Vagina (tissue), 2 donors: ENCODE results near the gene TEX35. TPM values are rescaled to one million over a fixed set of nuclear protein-coding genes. Genes with fewer than 3 reads are reported as not detected.

Source experiments
- DNase-seq, 2 donors: peaks; one replicate each; pipeline ENCODE4 v3.0.0-alpha.2; 2017; ENCODE audit errors: extremely low spot score in 2 of 2
- H3K27ac ChIP-seq: fragments of 200-600 bp; sonication (generic); one replicate; pipeline ENCODE4 v1.5.1; 2019
- H3K27me3 ChIP-seq: fragments of 200-600 bp; sonication (generic); one replicate; pipeline ENCODE4 v1.5.1; 2019
- H3K36me3 ChIP-seq, 2 donors: fragments of 200-600 bp; sonication (generic); one replicate each; pipeline ENCODE4 v1.5.1; 2017 to 2019
- H3K4me1 ChIP-seq: fragments of 200-600 bp; sonication (generic); one replicate; pipeline ENCODE4 v1.5.1; 2019
- H3K4me3 ChIP-seq, 2 donors: fragments of 200-600 bp; sonication (generic); 1 replicate in 1 of 2; 2 replicates in 1 of 2; pipeline ENCODE4 v1.5.1; 2016 to 2019
- H3K9me3 ChIP-seq: fragments of 200-600 bp; sonication (generic); one replicate; pipeline ENCODE4 v1.5.1; 2019
- CTCF ChIP-seq, 3 experiments: fragments of 450-650 bp in 2 of 3; fragments of 200-600 bp in 1 of 3; sonication (generic) in 1 of 3; IDR thresholded peaks; one replicate each; pipeline ENCODE4 v1.5.1; 2017 to 2019; ENCODE audit warnings: antibody characterized with exemption in 3 of 3, mild to moderate bottlenecking in 2 of 3, moderate library complexity in 2 of 3
- POLR2A ChIP-seq, 2 donors: fragments of 450-650 bp; IDR thresholded peaks; one replicate each; pipeline ENCODE4 v1.6.1; 2017; ENCODE audit warnings: antibody characterized with exemption in 2 of 2, mild to moderate bottlenecking in 2 of 2, moderate library complexity in 2 of 2
- POLR2AphosphoS5 ChIP-seq, 2 donors: sonication (generic); formaldehyde crosslinking; IDR thresholded peaks; one replicate each; pipeline ENCODE4 v1.9.0; 2017; ENCODE audit warnings: antibody characterized with exemption in 2 of 2, mild to moderate bottlenecking in 2 of 2, low read depth in 1 of 2; ENCODE audit not compliant: insufficient read depth in 1 of 2
- intact Hi-C: fragments of 100-400 bp; cut with DNase I; formaldehyde crosslinking; loops from one replicate; pipeline ENCODE4 v1.15.1; 2023
- total RNA-seq: library from RNA; depleted of rRNA; stranded (reverse); fragments of >200 nt; gene quantifications from one replicate; pipeline ENCODE4 v1.2.3, GENCODE V29; 2016

The TEX35 gene
- total RNA-seq, 1 donor from 2014 or later: not detected

GRCh38 chr1:178539291-178539690 lies 26.4 kb downstream of the TEX35 start:
- H3K27ac ChIP-seq: no peak overlapping the region
- intact Hi-C loops: no loop called here
- no peaks in the 10 kb centered on the region for H3K9me3 ChIP-seq
- H3K4me1 ChIP-seq: peaks cover 43% of the 10 kb centered on the region
- TF ChIP-seq POLR2A (IDR thresholded peaks at IDR 0.05): no peak
- no peak for TF ChIP-seq CTCF (IDR thresholded peaks at IDR 0.05)
- no peak for TF ChIP-seq POLR2AphosphoS5 (IDR thresholded peaks at IDR 0.05; ENCODE audit: insufficient read depth in 1 of 2, low read depth in 1 of 2)
- peak in 1 of 2 donors; percentile 74 for DNase-seq
- H3K36me3 ChIP-seq: no peaks in the 10 kb centered on the region
- no peaks in the 10 kb centered on the region for H3K27me3 ChIP-seq
- H3K4me3 ChIP-seq: no peak overlapping the region

- peak in 1 of 2 donors; percentile 43 for DNase-seq
- H3K4me1 ChIP-seq: peaks cover 52% of the 10 kb centered on the region
- TF ChIP-seq POLR2AphosphoS5 (IDR thresholded peaks at IDR 0.05; ENCODE audit: insufficient read depth in 1 of 2, low read depth in 1 of 2) (no peak), POLR2A (IDR thresholded peaks at IDR 0.05) (no peak), CTCF (IDR thresholded peaks at IDR 0.05) (no peak)
- H3K36me3 ChIP-seq: no peaks in the 10 kb centered on the region
- H3K27me3 ChIP-seq: no peaks in the 10 kb centered on the region
- no peak overlapping the region for H3K4me3 ChIP-seq
- H3K9me3 ChIP-seq: no peaks in the 10 kb centered on the region
- intact Hi-C loops: loop anchor here (5.0 kb wide), 1 partner anchor 827 kb away; the partner anchor contains the start of gene AXDND1
- H3K27ac ChIP-seq: no peak overlapping the region
Measured at GRCh38 chr1:178540204-178540603, 27.3 kb downstream of the TEX35 start.

- Histone ChIP-seq H3K36me3 (no peaks in the 10 kb centered on the region), H3K27ac (no peak overlapping the region), H3K4me3 (no peak overlapping the region), H3K4me1 (peaks cover 56% of the 10 kb centered on the region), H3K27me3 (no peaks in the 10 kb centered on the region), H3K9me3 (no peaks in the 10 kb centered on the region)
- intact Hi-C loops: loop anchor here (5.0 kb wide), 1 partner anchor 827 kb away; the partner anchor contains the start of gene AXDND1
- DNase-seq: peak; percentile 56 to 84
- TF ChIP-seq POLR2AphosphoS5 (IDR thresholded peaks at IDR 0.05; ENCODE audit: insufficient read depth in 1 of 2, low read depth in 1 of 2): no peak
Measured at GRCh38 chr1:178540646-178541045, 27.7 kb downstream of the TEX35 start.

DNA sequence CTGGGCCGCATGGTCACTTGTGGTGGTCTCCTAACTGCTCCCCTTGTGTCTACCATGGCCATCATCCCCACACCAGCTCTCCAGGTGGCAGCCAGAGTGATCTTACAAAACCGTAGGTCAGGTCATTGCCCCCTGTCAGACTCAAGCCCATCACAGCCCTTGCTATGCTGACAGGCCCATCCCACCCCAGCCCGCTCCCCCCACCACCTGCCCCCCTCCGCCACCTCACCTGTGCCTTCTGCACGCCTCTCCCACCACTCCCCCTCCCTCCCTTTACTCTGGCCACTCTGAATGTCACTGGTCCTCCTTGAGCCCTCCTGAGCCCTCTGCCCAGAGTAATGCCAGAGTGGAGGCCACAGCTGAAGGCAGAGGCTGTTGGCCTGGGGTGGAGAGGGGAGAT lies 28.5 kb downstream of the TEX35 start:
- Histone ChIP-seq H3K4me1 (peaks cover 58% of the 10 kb centered on the region), H3K27me3 (no peaks in the 10 kb centered on the region), H3K27ac (peak overlapping the region; percentile 86), H3K9me3 (no peaks in the 10 kb centered on the region), H3K36me3 (no peaks in the 10 kb centered on the region), H3K4me3 (peak overlapping the region in 1 of 2 donors; percentile 93)
- no peak for TF ChIP-seq POLR2AphosphoS5 (IDR thresholded peaks at IDR 0.05; ENCODE audit: insufficient read depth in 1 of 2, low read depth in 1 of 2)
- no peak for TF ChIP-seq CTCF (IDR thresholded peaks at IDR 0.05)
- no peak for TF ChIP-seq POLR2A (IDR thresholded peaks at IDR 0.05)
- peak; percentile 70 to 83 for DNase-seq
- intact Hi-C loops: loop anchor here (5.0 kb wide), 1 partner anchor 826 kb away; the partner anchor contains the start of gene AXDND1

GRCh38 chr1:178541829-178542553 lies 29.1 kb downstream of the TEX35 start:
- no peak for TF ChIP-seq POLR2A (IDR thresholded peaks at IDR 0.05)
- no peak for TF ChIP-seq POLR2AphosphoS5 (IDR thresholded peaks at IDR 0.05; ENCODE audit: insufficient read depth in 1 of 2, low read depth in 1 of 2)
- no peak for TF ChIP-seq CTCF (IDR thresholded peaks at IDR 0.05)
- Histone ChIP-seq H3K9me3 (no peaks in the 10 kb centered on the region), H3K4me1 (peaks cover 53% of the 10 kb centered on the region), H3K4me3 (peak overlapping the region; percentile 62 to 93), H3K27ac (peak overlapping the region; percentile 86), H3K27me3 (no peaks in the 10 kb centered on the region), H3K36me3 (no peaks in the 10 kb centered on the region)
- peak; percentile 83 to 91 for DNase-seq
- intact Hi-C loops: loop anchor here (2.0 to 5.0 kb wide), 2 partner anchors 211 to 825 kb away; partner anchors contain the start of gene AXDND1
